HUES64 (cell line): ENCODE results near the gene RHBDL3.
A peak's percentile ranks its signal among the peaks of the same experiment; 100 is the strongest.

Experiments used
- H3K27ac ChIP-seq: 2 replicates; pipeline ENCODE4 v1.7.0; 2013; ENCODE audit warnings: low read depth, low read length, inconsistent platforms
- H3K27me3 ChIP-seq: 2 replicates; pipeline ENCODE4 v1.6.1; 2013; ENCODE audit warnings: mild to moderate bottlenecking, low read length; ENCODE audit not compliant: insufficient read depth
- H3K36me3 ChIP-seq: 2 replicates; pipeline ENCODE4 v1.6.1; 2013; ENCODE audit warnings: mild to moderate bottlenecking, low read length; ENCODE audit not compliant: insufficient read depth
- H3K4me1 ChIP-seq: 2 replicates; pipeline ENCODE4 v1.6.1; 2013; ENCODE audit warnings: mild to moderate bottlenecking, low read length, moderate library complexity; ENCODE audit not compliant: insufficient read depth
- H3K4me3 ChIP-seq: 2 replicates; pipeline ENCODE4 v1.5.1; 2013; ENCODE audit warnings: mild to moderate bottlenecking, low read length, moderate library complexity
- H3K9ac ChIP-seq: 2 replicates; pipeline ENCODE4 v1.6.1; 2013; ENCODE audit warnings: mild to moderate bottlenecking, low read depth, low read length
- H3K9me3 ChIP-seq: 2 replicates; pipeline ENCODE4 v1.6.1; 2013; ENCODE audit warnings: low read depth, low read length; ENCODE audit not compliant: insufficient read depth
- WGBS: fragments of 150-250, 120-280 bp; methylation state at CpG from one replicate; pipeline ENCODE4 v1.1.7; 2013; ENCODE audit warnings: missing lambda C conversion rate; 5-methylcytosine and 5-hydroxymethylcytosine counted together

The RHBDL3 gene

GRCh38 chr17:32278815-32279214 lies 13.2 kb downstream of the RHBDL3 start:
- 87% methylated on average over 2 of the region's 2 CpGs for whole genome bisulfite sequencing
- H3K9ac ChIP-seq: no peak overlapping the region
- no peak overlapping the region for H3K4me3 ChIP-seq
- H3K9me3 ChIP-seq: no peaks in the 10 kb centered on the region
- 0 out of 2 replicates have a peak, but pooled peaks cover 7% of the 10 kb centered on the region for H3K27me3 ChIP-seq
- no peaks in the 10 kb centered on the region for H3K36me3 ChIP-seq
- H3K27ac ChIP-seq: no peak overlapping the region
- H3K4me1 ChIP-seq: peaks cover 45% of the 10 kb centered on the region

GRCh38 chr17:32279891-32280716 lies 14.5 kb downstream of the RHBDL3 start:
- H3K27ac ChIP-seq: peak overlapping the region; percentile 52; the same call in 1 of the 2 replicates
- H3K4me3 ChIP-seq: no peak overlapping the region
- no peak overlapping the region for H3K9ac ChIP-seq
- 9% methylated on average over 21 of the region's 21 CpGs for WGBS
- no peaks in the 10 kb centered on the region for H3K9me3 ChIP-seq
- H3K27me3 ChIP-seq: 0 out of 2 replicates have a peak, but pooled peaks cover 7% of the 10 kb centered on the region
- H3K36me3 ChIP-seq: no peaks in the 10 kb centered on the region
- peaks cover 33% of the 10 kb centered on the region for H3K4me1 ChIP-seq

DNA sequence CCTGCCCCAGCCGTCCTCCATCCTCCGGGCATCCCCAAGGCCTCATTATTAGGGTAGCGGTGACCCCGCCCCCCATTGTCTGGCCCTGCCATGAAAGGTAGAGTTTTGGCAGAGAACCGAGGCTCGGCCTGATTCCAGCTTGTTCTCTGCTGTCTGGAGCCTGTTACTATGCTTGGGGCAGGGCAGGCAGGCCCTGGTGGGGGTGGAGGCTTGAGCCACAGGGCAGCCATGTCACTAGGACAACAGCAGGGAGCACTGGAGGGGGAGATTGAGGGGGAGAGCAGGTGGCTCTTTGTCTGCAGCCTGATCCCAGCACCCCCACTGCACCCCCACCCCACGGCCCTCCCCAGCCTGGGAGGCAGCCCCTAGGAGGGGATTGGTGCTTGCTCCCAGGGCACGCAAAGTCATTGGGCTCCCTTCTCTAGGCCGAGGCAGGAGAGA lies 15.4 kb downstream of the RHBDL3 start:
- H3K4me1 ChIP-seq: peaks cover 23% of the 10 kb centered on the region
- H3K36me3 ChIP-seq: no peaks in the 10 kb centered on the region
- no peaks in the 10 kb centered on the region for H3K9me3 ChIP-seq
- 0 out of 2 replicates have a peak, but pooled peaks cover 7% of the 10 kb centered on the region for H3K27me3 ChIP-seq
- H3K27ac ChIP-seq: peak overlapping the region; percentile 48; the same call in 1 of the 2 replicates
- 28% methylated on average over 9 of the region's 9 CpGs for WGBS
- no peak overlapping the region for H3K9ac ChIP-seq
- no peak overlapping the region for H3K4me3 ChIP-seq

GRCh38 chr17:32283745-32284201 lies 18.1 kb downstream of the RHBDL3 start:
- no peak overlapping the region for H3K9ac ChIP-seq
- WGBS: 93% methylated on average over 20 of the region's 20 CpGs
- peaks cover 26% of the 10 kb centered on the region for H3K4me1 ChIP-seq
- H3K27ac ChIP-seq: no peak overlapping the region
- 0 out of 2 replicates have a peak, but pooled peaks cover 7% of the 10 kb centered on the region for H3K27me3 ChIP-seq
- no peaks in the 10 kb centered on the region for H3K9me3 ChIP-seq
- no peaks in the 10 kb centered on the region for H3K36me3 ChIP-seq
- no peak overlapping the region for H3K4me3 ChIP-seq

- no peaks in the 10 kb centered on the region for H3K9me3 ChIP-seq
- H3K4me1 ChIP-seq: peaks cover 28% of the 10 kb centered on the region
- H3K9ac ChIP-seq: no peak overlapping the region
- no peak overlapping the region for H3K27ac ChIP-seq
- no peak overlapping the region for H3K4me3 ChIP-seq
- no peaks in the 10 kb centered on the region for H3K27me3 ChIP-seq
- H3K36me3 ChIP-seq: no peaks in the 10 kb centered on the region
- WGBS: 90% methylated on average over 8 of the region's 8 CpGs
Observed at GRCh38 chr17:32285306-32285705, 19.7 kb downstream of the RHBDL3 start.

DNA sequence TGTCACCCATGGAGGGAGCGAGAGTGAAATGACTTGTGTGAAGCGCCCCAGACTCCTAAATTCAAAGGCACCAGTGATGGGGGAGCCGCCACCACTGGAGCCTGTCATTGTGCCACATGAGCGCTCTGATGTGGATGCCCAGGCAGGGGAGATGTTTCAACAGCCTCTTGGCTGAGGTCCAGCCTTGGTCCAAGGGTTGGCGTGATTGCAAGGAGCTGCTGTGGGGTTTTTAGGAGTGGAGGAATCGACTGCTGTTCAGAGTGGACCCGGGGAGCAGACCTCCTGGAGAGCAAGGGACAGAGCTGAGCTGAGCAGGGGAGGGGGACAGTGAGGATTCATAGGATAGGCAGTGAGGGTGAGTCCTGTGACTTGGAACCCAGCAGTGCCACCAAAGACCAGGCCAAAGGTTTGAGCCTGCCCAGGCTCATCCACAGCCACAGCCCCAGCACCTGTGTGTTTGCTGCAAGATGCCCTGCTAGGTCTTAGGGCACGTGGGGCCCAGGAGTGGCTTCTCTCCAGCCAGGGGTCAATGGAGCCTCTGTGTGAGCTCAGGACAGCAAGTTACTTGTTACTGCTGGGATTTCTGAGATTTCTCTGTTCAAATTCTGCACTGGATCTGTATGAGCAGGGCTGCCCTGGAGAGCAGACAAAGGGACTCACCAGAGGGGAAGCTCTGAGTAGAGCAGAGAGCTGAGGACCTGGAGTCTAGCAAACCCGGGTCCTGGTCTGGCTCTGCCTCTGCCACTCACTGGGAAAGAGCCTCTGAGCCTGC lies 20.3 kb downstream of the RHBDL3 start:
- peaks cover 28% of the 10 kb centered on the region for H3K4me1 ChIP-seq
- H3K36me3 ChIP-seq: no peaks in the 10 kb centered on the region
- WGBS: 90% methylated on average over 9 of the region's 9 CpGs
- no peaks in the 10 kb centered on the region for H3K9me3 ChIP-seq
- H3K27ac ChIP-seq: no peak overlapping the region
- H3K9ac ChIP-seq: no peak overlapping the region
- H3K27me3 ChIP-seq: no peaks in the 10 kb centered on the region
- no peak overlapping the region for H3K4me3 ChIP-seq

DNA sequence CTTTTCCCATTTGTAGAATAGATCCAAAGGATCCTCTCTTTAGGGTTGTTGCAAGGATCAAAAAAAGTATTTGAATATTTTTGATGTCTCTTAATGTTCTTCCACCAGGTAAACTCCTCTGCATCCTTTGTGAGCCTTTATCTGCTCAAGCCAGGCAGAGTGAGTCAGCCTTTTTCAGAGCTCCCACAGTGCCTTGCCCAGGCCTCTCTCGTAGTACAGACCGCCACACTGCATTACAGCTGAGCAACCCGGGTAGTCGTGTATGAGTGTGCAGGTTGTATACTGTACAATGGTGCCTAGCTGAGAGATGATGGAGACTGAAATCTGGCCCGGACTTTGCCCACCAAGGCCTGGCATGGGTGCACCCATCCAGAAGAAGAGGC lies 20.9 kb downstream of the RHBDL3 start:
- Histone ChIP-seq H3K36me3 (no peaks in the 10 kb centered on the region), H3K27ac (no peak overlapping the region), H3K9me3 (no peaks in the 10 kb centered on the region), H3K4me3 (no peak overlapping the region), H3K27me3 (no peaks in the 10 kb centered on the region), H3K9ac (no peak overlapping the region), H3K4me1 (peaks cover 27% of the 10 kb centered on the region)
- 92% methylated on average over 5 of the region's 5 CpGs for WGBS

DNA sequence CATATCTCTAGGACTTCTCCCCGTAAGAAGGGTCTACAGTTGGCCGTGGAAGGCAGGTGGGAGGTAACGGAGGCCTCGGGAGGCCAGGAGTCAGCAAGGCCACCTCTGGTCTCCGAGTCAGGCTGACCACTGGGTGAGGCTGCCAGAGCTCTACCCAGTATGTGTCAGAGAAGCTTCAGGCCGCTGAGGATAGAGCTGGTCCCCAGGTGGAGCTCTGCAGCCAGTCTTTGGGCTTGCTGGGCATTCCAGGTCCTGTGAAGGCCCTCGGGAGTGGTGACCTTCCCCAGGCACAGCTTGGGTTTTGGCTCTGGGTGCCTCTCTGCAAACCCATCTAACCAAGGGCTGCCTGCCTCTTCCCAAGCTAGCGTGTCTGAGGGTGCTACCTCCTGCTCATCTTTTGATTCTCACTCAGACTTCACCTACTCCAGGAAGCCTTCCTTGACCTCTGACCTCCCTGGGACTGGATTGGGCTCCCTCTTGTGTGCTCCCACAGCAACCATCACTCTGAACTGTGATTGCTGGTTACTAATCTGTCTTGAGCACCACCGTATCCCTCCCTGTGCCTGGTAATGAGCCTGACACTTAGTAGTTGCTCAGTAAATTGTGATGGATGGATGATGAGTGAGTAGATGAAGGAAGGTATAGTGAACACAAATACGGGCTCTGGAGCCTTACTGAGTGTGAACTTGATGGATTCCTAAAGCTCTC lies 22.3 kb downstream of the RHBDL3 start:
- Histone ChIP-seq H3K4me3 (no peak overlapping the region), H3K9me3 (no peaks in the 10 kb centered on the region), H3K27ac (no peak overlapping the region), H3K36me3 (no peaks in the 10 kb centered on the region), H3K9ac (no peak overlapping the region), H3K4me1 (peaks cover 27% of the 10 kb centered on the region), H3K27me3 (no peaks in the 10 kb centered on the region)
- WGBS: 85% methylated on average over 10 of the region's 10 CpGs

GRCh38 chr17:32288615-32289014 lies 23.0 kb downstream of the RHBDL3 start:
- H3K27me3 ChIP-seq: no peaks in the 10 kb centered on the region
- no peaks in the 10 kb centered on the region for H3K36me3 ChIP-seq
- H3K27ac ChIP-seq: peak overlapping the region; percentile 84; the same call in 1 of the 2 replicates
- H3K4me1 ChIP-seq: peaks cover 27% of the 10 kb centered on the region
- H3K9me3 ChIP-seq: no peaks in the 10 kb centered on the region
- no peak overlapping the region for H3K4me3 ChIP-seq
- H3K9ac ChIP-seq: no peak overlapping the region
- 79% methylated on average over 11 of the region's 11 CpGs for WGBS

- no peaks in the 10 kb centered on the region for H3K36me3 ChIP-seq
- H3K9ac ChIP-seq: peak overlapping the region; percentile 17; the same call in 1 of the 2 replicates
- peaks cover 27% of the 10 kb centered on the region for H3K4me1 ChIP-seq
- no peaks in the 10 kb centered on the region for H3K27me3 ChIP-seq
- H3K9me3 ChIP-seq: no peaks in the 10 kb centered on the region
- no peak overlapping the region for H3K4me3 ChIP-seq
- peak overlapping the region; percentile 84; the same call in 1 of the 2 replicates for H3K27ac ChIP-seq
- 28% methylated on average over 9 of the region's 9 CpGs for WGBS
Observed at GRCh38 chr17:32289471-32290070, 23.9 kb downstream of the RHBDL3 start.
